Thyroid gland (tissue), 4 donors: ENCODE data around the gene IL4R. TPM values are rescaled to one million over a fixed set of nuclear protein-coding genes. Genes with fewer than 3 reads are reported as not detected.

Experiments used
- DNase-seq, 2 donors: peaks; one replicate each; pipeline ENCODE4 v3.0.0-alpha.2; 2019
- H3K27ac ChIP-seq, 3 donors: fragments of 200-600 bp; sonication (generic); 1 replicate in 2 of 3; 2 replicates in 1 of 3; pipeline ENCODE4 v1.5.1; 2016 to 2019; ENCODE audit warnings: mild to moderate bottlenecking in 1 of 3, moderate library complexity in 1 of 3
- H3K27me3 ChIP-seq: fragments of 200-600 bp; sonication (generic); one replicate; pipeline ENCODE4 v1.5.1; 2019
- H3K36me3 ChIP-seq, 2 donors: fragments of 200-600 bp; sonication (generic); one replicate each; pipeline ENCODE4 v1.5.1; 2016 to 2019
- H3K4me1 ChIP-seq, 2 donors: fragments of 200-600 bp; sonication (generic); one replicate each; pipeline ENCODE4 v1.5.1; 2017 to 2019
- H3K4me3 ChIP-seq, 3 donors: fragments of 200-600 bp; sonication (generic); replicated peaks in 1 of 3; 1 replicate in 2 of 3; 2 replicates in 1 of 3; pipeline ENCODE4 v1.5.1; 2016; ENCODE audit warnings: mild to moderate bottlenecking in 1 of 3
- H3K9me3 ChIP-seq: fragments of 200-600 bp; sonication (generic); one replicate; pipeline ENCODE4 v1.5.1; 2017
- CTCF ChIP-seq, 6 experiments: fragments of 200-600 bp in 3 of 6; fragments of 450-650 bp in 3 of 6; sonication (generic) in 3 of 6; IDR thresholded peaks; one replicate each; pipeline ENCODE4 v1.5.1; 2016 to 2019; ENCODE audit warnings: antibody characterized with exemption in 6 of 6, mild to moderate bottlenecking in 2 of 6, inconsistent platforms in 1 of 6, moderate library complexity in 1 of 6
- POLR2A ChIP-seq, 2 donors: fragments of 450-650 bp; IDR thresholded peaks; one replicate each; pipeline ENCODE4 v1.6.1; 2017; ENCODE audit warnings: antibody characterized with exemption in 2 of 2, mild to moderate bottlenecking in 2 of 2, moderate library complexity in 1 of 2
- WGBS, 2 donors: methylation state at CpG; one replicate each; pipeline ENCODE4 v1.1.5; 2017; 5-methylcytosine and 5-hydroxymethylcytosine counted together
- intact Hi-C: fragments of 100-400 bp; cut with DNase I; formaldehyde crosslinking; loops from one replicate; pipeline ENCODE4 v1.15.1; 2023
- total RNA-seq, 4 donors: library from RNA; depleted of rRNA; stranded (reverse); fragments of >200 nt; gene quantifications; one replicate each; pipeline ENCODE4 v1.2.3, GENCODE V29; 2016

The IL4R gene
- total RNA-seq, 4 donors from 2014 or later: 18.5 to 42.5 (median 21.7) TPM

GRCh38 chr16:27402569-27402963 is 88.8 kb downstream of the IL4R start:
- H3K4me3 ChIP-seq: no peak overlapping the region
- no peaks in the 10 kb centered on the region for H3K27me3 ChIP-seq
- TF ChIP-seq POLR2A (IDR thresholded peaks at IDR 0.05): no peak
- TF ChIP-seq CTCF (IDR thresholded peaks at IDR 0.05): no peak
- no peaks in the 10 kb centered on the region for H3K9me3 ChIP-seq
- intact Hi-C loops: no loop called here
- no peaks in the 10 kb centered on the region for H3K36me3 ChIP-seq
- peaks cover 0 to 16% of the 10 kb centered on the region in 2 donors for H3K4me1 ChIP-seq
- WGBS, 2 donors: 74 to 77% methylated on average over 8 of the region's 8 CpGs
- H3K27ac ChIP-seq: no peak overlapping the region
- no peak for DNase-seq

GRCh38 chr16:27402964-27403600 is 89.3 kb downstream of the IL4R start:
- Histone ChIP-seq H3K36me3 (no peaks in the 10 kb centered on the region), H3K27me3 (no peaks in the 10 kb centered on the region), H3K27ac (no peak overlapping the region), H3K4me1 (peaks cover 0 to 16% of the 10 kb centered on the region in 2 donors), H3K4me3 (no peak overlapping the region), H3K9me3 (no peaks in the 10 kb centered on the region)
- TF ChIP-seq CTCF (IDR thresholded peaks at IDR 0.05) (no peak), POLR2A (IDR thresholded peaks at IDR 0.05) (no peak)
- DNase-seq: no peak
- 84 to 90% methylated on average over 20 of the region's 20 CpGs for WGBS, 2 donors
- intact Hi-C loops: no loop called here

GRCh38 chr16:27403601-27403992 is 89.8 kb downstream of the IL4R start:
- DNase-seq: no peak
- Histone ChIP-seq H3K27me3 (no peaks in the 10 kb centered on the region), H3K4me1 (peaks cover 0 to 16% of the 10 kb centered on the region in 2 donors), H3K27ac (no peak overlapping the region), H3K36me3 (no peaks in the 10 kb centered on the region), H3K9me3 (no peaks in the 10 kb centered on the region), H3K4me3 (no peak overlapping the region)
- WGBS, 2 donors: 70 to 91% methylated on average over 5 to 6 of the region's 6 CpGs
- TF ChIP-seq POLR2A (IDR thresholded peaks at IDR 0.05) (no peak), CTCF (IDR thresholded peaks at IDR 0.05) (no peak)
- intact Hi-C loops: no loop called here

- no peak overlapping the region for H3K4me3 ChIP-seq
- no peaks in the 10 kb centered on the region for H3K9me3 ChIP-seq
- no peaks in the 10 kb centered on the region for H3K27me3 ChIP-seq
- no peak for DNase-seq
- H3K4me1 ChIP-seq: peaks cover 0 to 16% of the 10 kb centered on the region in 2 donors
- H3K27ac ChIP-seq: no peak overlapping the region
- 86 to 89% methylated on average over 10 of the region's 10 CpGs for WGBS, 2 donors
- H3K36me3 ChIP-seq: no peaks in the 10 kb centered on the region
- intact Hi-C loops: no loop called here
- TF ChIP-seq POLR2A (IDR thresholded peaks at IDR 0.05): no peak
- TF ChIP-seq CTCF (IDR thresholded peaks at IDR 0.05): no peak
Measured at GRCh38 chr16:27404163-27404823, 90.5 kb downstream of the IL4R start.
